Measurements from ENCODE around the gene PTPRN2.

PTPRN2 gene

DNA sequence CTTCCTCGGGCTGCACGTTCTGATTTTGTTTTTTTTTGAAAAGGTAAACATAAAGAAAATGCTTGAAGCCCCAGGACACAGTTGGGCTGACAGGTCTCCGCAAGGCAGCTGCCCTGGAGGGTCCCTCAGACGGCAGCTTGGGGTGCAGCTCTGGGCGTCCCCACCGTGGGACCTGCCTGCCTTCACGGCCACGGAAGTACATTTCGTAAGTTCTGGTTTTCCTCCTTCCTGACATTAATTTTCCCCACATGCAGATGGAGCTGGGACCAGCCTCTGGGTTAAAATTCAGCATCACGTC, 759.8 kb downstream of the PTPRN2 start:
- DNase-seq, result no peak

DNA sequence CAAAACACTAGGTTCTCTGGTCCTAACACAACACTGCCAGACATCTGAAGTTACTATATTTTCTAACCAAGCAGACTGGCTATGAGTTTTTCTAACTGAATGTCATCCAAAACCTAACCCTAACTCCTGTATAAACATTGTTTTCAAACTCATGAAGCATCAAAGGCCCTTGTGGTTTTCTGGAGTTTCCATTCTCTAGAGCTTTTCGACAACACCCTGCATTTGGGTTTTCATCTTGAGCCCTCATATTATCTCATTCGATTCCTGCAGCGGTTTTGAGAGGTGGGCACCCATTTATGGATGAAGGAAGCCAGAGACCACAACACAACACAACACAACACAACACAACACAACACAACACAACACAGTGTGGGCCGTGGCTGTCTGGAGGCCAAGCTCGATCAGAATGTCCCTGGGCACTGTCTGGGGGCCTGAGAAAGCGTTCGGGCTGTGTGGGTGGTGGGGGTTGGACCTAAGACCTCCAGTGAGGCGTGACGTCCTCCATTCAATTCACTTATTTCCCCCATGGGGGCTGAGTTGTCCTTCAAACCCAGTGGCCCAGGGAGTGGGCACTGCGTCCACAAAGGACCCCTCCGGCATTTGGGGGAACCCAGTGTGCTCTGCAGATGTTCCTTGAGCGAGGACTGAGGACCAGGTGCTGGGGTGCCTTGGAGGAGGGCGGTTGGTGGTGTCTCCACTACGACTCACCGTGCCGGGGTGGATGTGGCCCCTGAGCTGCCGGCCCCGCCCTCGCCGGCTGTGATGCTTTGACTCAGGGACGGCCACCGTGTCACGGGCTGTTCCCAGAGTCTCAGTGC, 760.4 kb downstream of the PTPRN2 start:
- DNase-seq, result no peak

DNA sequence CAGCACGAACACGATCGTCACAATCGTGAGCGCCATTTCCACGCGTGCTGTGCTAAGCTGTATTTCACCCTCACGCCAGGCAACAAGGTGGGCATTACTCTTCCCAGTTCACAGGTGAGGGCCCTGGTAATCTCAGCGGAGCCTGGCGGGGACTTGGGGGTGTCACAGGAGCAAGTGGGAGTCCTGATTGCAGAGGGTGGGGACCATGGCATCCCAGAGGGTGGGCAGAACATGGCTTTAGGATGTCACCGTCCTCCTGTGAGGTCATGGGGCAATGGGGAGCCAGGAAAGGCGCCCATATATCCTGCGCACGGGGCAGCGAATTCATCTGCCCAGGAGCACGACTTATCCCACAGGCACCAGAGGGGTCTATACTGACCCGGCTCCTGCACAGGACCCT, 761.1 kb downstream of the PTPRN2 start:
- no peak for DNase-seq

DNA sequence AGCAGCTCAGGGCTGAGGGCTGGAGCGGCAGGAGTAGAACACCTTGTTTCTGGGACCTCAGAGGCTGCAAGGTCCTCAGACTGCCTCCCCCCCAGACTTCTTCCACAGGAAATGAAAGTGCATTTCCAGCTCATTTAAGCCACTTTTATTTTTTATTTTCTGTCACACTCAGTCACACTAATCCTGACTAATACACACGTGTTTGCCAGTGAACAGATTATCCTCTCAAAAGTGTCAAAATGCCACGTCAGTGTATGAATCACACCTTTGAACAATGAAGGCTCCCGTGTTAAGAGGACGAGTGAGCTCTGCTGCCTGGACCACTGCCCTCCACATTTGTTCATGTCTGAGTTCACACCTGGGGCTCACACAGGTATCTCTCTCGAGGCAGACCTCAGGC, 762.3 kb downstream of the PTPRN2 start:
- no peak for DNase-seq

DNA sequence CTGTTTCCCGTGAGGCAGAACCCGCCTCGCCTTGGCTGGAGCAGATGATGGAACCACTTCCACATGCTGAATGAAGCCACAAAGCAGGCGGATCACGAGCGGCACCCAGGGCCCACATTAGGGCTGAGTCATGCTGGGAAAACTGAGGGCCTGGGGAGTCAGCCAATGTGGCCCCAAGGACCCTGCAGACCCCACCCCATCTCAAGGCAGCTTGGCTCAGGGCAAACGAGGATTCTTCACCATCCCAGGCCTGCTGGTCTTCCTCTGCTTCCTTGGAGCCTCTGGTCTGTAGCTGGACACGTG, 762.9 kb downstream of the PTPRN2 start:
- no peak for DNase-seq

DNA sequence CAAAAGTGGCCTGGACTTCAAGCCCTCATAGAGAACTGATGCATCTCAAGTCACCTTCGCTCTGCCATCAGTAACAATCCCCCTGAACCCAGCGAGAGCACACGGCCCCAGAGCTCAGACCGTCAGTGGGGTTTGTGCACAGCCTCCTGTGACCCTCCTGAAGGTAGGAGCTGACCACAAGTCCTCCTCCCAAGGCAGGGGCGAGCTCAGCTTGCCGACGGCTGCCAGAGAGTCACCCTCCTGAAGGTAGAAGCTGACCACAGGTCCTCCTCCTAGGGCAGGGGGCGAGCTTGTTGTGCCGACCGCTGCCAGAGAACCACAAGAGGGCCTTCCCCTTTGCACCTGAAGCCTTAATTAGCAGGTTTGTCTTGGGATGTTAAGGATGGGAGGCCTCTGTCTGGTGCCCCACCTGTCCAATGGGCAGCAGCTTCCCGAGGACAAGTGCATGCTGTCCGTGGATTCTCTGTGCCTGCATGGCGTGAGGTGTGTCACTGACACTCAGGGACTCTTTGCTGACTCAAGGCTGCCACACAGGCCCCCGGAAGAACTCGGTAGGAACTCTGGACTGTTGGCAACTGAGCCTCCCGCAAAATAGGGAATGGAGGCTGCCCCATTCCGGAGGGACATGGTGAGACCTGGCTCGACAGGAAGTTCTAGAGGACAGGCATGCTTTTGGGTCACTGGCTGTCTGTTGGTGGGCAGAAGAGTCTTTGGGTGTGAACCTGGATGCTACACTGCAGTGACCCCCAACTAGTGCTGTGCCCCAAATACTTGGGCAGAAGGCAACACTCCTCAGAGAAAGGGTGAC, 763.4 kb downstream of the PTPRN2 start:
- no peak for DNase-seq

DNA sequence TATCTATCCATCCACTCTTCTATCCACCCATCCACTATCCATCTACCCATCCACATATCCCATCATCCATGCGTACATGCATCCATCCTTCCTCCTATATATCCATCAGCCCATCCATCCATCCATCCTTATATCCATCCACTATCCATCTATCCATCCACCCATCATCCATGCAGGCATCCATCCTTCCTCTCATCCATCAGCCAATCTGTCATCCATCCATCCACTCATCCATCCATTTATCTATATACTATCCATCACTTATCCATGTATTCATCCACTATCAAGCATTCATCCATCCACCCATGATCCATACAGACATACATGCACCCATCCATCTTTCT, 765.0 kb downstream of the PTPRN2 start:
- DNase-seq, result no peak

DNA sequence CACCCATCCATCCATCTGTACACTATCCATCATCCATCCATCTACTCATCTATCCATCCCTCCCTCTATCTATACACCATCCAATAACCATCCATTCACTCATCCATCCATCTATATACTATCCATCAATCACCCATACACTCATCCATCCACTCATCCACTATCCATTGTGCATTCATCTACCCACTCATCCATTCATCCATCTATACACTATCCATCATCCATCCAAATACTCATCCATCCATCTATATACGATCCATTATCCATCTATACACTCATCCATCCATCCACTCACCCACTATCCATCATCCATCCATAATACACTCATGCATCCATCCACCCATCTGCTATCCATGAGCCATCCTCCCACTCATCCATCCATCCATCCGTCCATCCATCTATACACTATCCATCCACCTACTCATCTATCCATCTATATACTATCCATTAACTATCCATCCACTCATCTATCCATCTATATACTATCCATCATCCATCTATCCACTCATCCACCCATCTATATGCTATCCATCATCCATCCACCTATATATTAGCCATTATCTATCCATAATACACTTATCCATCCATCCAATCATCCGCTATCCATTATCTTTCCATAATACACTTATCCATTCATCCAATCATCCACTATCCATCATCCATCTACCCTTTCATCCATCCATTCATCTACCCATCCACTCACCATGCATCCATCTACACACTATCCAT, 765.5 kb downstream of the PTPRN2 start:
- no peak for DNase-seq

DNA sequence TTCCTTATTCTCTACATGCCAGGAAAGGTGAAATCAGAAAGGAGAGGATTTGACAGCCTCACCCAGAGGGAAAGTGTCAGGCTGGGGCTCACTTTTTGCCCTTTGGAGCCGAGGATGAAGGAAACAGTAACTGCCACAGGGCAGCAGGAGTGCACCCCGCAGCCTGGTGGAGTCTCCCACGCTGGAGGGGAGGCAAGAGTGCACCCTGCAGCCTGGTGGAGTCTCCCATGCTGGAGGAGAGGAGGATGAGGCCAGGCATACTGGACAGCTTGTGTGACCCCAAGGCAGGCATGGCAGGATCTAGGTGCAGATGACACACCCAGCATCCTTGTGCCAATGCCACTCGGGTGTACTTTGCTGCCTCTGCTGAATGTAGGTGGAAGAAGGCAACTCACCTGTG, 766.8 kb downstream of the PTPRN2 start:
- no peak for DNase-seq

DNA sequence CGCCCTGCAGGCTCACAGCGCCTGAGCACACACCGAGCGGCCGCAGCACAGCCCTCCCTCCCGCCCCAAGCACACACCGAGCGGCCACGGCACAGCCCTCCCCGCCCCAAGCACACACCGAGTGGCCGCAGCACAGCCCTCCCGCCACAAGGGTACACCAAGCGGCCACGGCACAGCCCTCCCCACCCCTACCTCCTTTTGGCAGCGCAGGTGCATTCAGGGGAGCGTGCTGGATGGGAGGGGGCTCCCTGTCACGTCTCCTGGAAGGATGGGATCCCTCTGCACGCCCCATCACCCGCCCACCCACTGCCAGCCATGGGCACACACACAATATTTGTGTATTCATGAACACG, 768.2 kb downstream of the PTPRN2 start:
- DNase-seq, result no peak

DNA sequence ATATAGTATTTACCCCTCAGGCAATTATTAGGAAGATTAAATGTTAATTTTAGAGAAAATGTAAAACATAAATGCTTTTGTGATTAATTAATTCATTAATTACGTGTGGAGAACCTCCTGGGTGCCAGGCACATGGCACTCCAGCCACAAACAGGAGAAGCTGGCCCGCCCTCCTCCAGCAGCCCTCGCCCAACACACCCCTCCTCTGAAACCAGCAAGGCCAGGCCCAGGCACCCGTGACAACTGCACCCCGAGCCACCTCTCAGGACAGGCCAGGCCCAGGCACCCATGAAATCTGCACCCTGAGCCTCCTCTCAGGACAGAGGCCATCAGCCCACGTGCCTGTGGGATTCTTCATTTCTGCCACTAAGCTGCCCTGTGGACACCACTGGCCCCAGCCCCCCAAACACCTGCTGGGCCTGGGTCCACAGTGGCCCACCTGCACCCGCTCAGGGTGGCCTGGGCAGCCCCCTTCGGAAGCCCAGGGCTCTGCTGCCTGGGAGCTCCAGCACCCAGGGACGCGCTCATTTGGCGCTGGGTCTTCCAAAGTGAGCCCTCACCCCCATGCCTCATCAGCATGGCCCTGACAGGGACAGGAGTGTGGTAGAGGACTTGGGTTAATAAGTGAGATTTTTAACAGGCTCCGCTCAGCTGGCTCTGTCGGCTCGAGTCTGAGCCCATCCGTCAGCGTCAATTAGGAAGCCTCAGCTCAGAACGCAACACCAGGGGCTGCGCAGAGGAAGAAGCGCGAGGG, 768.7 kb downstream of the PTPRN2 start:
- DNase-seq, result no peak

DNA sequence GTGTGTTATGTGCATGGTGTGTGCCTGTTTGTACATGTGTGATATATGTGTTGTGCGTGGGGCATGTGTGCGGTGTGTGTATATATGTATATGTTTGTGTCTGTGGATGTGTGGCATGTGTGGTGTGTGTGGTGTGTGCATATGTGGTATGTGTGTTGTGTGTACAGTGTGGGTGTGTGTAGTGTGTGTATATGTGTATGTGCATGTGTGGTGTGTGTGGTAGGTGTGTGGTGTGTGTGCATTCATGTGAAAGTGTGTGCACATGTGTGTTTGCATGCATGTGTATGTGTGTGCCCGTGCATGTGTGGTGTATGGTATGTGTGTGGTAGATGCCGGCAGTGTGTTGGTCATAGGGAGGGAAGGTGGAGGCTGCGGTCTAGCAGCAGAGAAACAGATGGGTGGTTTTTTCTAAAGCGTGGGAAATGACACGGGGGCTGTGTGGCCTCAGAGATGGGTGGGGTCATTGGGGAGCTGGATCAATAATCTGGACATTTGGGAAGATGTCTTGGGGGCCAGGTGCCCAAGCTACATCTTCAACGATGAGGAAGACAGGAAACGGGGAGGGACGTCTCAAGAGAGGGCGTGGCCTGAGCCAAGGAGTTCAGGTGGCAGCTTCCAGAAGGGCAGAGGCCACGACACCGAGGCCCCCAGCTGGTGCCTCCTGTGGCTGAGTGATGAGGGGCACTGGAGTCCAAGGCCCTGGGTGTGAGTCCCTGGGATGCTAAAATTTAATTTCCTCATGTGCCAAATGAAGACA, 769.5 kb downstream of the PTPRN2 start:
- no peak for DNase-seq

DNA sequence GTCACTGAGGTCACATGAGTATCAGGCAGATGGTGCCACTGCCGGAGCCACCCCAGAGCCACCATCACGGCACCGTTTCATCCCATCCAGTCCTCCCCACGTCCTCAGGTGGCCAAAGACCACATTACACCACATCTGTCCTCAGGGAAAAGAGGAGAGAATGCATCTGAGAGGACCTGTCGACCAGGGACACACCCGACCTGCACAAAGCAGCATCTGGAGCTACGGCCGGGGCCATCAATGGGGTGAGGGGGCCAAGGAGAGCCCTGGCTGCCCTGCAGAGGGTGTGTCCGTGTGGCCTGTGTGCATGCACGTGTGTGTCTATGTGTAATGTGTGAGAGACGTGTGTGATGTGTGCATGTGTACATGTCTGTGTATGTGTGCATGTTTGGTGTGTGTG, 770.2 kb downstream of the PTPRN2 start:
- no peak for DNase-seq

DNA sequence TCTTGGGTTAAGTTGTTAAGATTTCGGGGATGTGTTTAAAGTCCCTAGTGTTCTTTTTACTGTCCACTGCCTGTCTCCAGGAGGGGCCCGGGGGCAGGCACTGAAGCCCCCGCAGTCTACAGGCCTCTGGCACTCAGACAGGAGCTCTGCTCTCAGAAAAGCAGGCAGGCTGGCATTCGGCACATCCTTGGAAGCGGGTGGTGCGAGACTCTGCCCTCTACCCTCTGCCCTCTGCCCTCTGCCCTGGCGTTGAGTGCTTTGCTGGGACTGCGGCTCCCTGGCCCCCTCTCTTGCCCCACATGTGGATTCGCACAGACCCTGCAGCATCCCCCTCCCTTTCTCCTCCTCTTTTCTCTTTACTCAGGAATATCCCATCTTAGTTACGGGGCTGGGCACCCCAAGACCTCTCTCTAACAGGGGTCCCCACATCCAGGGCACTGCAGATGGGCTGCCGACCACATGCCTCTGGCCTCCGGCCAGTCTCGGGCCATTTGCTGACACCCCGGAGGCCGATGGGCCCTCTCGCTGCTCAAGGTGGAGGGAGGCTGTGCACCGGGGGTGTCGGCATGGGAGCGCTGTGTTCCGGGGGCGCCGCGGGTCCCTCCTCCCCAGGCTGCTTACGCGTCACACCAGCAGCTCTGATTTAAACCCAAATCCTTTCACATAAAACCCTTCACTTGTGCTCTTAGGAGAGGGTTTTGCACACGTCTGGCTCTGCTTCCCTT, 770.9 kb downstream of the PTPRN2 start:
- DNase-seq, result no peak

DNA sequence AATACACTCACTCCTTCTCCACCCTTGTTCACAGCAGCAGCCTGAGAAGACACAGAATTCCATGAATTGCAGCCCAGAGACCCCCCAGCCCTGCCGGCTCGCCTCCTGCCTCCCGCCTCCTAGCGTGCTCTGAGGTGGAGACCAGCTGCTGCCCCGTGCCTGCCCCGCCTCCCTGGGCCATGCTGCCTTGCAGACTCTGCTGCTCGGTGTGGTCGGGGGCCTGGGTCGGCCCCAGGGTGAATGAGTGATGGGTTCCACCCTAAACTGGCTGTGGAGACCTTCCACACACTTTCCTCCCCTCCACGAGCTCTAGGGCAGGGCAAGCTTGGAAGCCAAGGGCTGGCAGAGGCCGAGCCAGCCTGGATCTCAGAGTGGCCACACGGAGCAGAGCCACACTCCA, 771.5 kb downstream of the PTPRN2 start:
- no peak for DNase-seq

DNA sequence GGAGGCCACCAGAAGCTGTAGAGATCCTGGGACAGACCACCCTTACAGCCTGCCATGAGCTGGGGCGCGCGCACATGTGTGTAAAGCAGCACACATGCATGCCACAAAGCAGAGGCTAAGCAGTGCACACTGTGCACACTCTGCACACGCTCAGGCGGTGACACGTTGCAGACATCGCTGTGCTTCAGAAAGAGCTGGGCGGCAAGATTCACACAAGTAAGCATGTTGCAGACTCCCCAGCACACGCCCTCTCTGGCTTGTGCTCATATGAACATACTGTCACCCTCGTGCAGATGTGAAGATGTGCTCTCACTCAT, 772.0 kb downstream of the PTPRN2 start:
- no peak for DNase-seq

DNA sequence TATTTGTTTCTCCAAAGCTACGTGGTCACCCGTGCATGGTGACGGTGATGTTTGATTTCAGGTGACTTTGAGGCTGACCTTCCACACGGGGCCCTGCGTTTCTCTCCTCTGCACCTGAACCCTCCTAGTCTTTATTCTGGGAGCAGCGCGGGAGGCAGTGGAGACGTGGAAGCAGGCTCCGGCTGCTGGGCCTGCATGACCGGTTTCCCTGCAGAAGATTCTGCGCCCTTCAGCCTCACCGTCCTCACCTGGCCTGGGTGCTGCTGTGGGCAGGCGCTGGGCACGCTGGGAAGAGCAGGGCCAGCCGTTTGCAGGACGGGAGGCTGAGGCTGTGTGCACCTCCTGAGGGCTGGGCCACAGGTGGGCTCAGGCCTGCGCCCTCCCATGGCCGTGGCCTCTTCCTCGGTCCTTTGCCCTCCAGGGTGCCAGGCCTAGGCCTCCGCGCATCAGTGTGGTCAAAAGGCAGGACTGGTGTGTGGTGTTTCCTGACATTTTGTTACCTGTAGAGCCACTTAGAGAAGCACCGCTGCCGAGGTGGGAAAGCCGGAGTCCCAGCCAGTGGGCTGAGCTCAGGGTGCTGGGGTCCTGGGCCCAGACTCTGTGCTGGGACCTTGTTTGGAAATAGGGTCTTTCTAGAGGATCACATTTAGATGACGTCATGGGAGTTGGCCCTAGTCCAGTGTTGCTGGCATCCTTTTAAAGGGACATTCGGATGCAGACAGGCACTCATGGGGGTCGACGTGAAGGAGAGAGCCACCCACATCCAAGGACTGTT, 772.5 kb downstream of the PTPRN2 start:
- no peak for DNase-seq

DNA sequence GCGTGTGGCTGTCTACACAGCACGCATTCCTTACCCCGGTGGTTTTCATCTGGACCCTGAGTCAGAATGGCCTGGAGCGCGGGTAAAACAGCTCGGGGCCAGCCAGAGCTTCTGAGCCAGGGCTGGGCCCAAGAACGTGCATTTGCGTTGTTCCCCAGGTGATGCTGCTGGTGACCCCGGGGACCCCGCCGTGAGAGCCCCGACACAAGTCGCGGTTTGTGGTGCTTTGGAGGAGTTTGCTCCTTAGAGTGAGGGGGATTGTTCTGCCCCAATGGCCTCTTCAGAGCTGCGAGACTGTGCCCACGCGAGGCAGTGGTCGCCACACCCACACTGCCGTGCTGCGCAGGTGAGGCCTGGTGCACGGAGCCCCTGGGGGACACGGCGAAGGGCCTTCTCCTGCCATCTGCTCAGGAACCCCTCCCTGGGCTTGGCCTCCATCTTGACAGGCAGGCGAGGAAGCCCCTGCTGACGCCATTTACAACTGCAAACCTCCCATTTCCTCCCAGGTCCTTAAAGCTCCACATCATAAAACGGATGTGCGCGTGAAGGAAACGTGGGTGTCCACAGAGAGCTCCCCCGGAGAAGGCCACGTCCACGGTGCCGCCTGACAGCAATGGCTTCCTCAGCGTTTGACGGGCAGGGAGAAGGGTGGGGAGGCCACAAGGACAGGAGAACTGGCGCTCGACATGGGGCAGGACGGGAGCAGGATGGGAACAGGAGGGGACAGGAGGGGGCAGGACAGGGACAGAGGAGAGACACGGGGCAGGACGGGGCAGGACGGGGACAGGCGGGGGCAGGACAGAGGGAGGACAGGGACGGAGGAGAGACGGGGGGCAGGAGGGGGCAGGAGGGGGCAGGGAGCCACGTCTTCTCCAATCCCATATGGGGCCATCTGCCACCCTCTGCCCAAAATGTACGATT, 773.6 kb downstream of the PTPRN2 start:
- no peak for DNase-seq

DNA sequence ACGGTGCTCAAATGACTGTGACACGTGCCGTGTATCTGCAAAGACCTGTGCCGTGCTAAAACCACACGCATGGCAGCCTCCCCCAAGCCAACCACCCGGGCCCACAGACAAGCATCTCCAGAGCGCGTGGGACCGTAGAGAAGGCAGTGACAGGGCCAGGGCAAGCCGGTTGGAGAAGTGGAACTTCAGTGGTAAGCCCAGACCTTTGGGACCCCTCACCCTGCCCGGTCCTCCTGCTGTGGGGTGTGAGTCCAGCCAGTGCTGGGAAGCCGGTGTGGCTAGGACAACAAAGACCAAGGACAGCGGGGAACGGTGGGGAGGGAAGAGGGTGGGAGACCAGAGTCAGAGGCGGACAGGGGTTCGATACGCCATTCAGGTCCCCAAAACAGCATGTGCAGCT, 774.6 kb downstream of the PTPRN2 start:
- DNase-seq, result no peak

DNA sequence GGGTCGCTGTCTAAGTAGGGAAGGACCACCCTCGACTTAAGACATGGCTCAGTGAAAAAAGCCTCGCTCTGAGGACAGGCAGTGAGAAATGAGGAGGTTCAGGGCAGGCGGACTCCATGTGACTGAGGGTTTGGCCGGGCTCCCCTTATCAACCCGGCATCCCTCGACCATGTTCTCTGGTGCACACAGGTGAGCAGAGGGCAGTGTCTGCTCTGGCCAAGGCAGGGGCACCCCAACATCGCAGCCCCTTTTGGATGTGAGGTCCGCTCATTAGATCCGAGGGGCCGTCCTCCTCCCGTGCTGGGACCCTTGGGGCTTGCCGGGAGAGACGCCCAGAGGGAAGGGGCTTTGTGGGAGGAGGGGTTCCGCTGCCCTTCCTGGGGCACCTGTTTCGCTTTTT, 775.7 kb downstream of the PTPRN2 start:
- DNase-seq, result no peak
